CD4-positive, alpha-beta T cell treated with Interleukin-15 for 4 hours (primary cell): ENCODE results near the gene SIAH1.
A peak's percentile ranks its signal among the peaks of the same experiment; 100 is the strongest.
"Not testable (repeated sequence)": the region's sequence is repeated elsewhere in the genome, so short reads cannot be mapped to it uniquely, and the experiment has no call there.

Experiments
- DNase-seq: peaks from one replicate; pipeline ENCODE4 v3.0.0-alpha.2; 2020; ENCODE audit warnings: low spot score

The SIAH1 gene

GRCh38 chr16:48385253-48386150 is at the start of gene SIAH1:
Gene SIAH1 (minus strand): TSS chr16:48385413. CDS start chr16:48362428, 22,985 bp downstream.
- peak; percentile 88 for DNase-seq

GRCh38 chr16:48434653-48435317 is 49.6 kb upstream of the SIAH1 start:
- no peak for DNase-seq

GRCh38 chr16:48433850-48434530 is 48.8 kb upstream of the SIAH1 start:
- no peak for DNase-seq

- no peak for DNase-seq
Measured at GRCh38 chr16:48433116-48433849, 48.1 kb upstream of the SIAH1 start.

GRCh38 chr16:48432136-48432535 is 46.9 kb upstream of the SIAH1 start:
- DNase-seq, result no peak

GRCh38 chr16:48430890-48431289 is 45.7 kb upstream of the SIAH1 start:
- DNase-seq, result no peak

- DNase-seq, result no peak
Measured at GRCh38 chr16:48426244-48427141, 41.3 kb upstream of the SIAH1 start.

GRCh38 chr16:48422537-48422936 is 37.3 kb upstream of the SIAH1 start:
- no peak for DNase-seq

- no peak for DNase-seq
Measured at GRCh38 chr16:48421741-48422140, 36.5 kb upstream of the SIAH1 start.

- no peak for DNase-seq
Measured at GRCh38 chr16:48420437-48420836, 35.2 kb upstream of the SIAH1 start.

GRCh38 chr16:48416617-48417016 is 31.4 kb upstream of the SIAH1 start:
- not testable (repeated sequence) for DNase-seq

GRCh38 chr16:48413272-48413671 is 28.1 kb upstream of the SIAH1 start:
- DNase-seq, result no peak

GRCh38 chr16:48409839-48410632 is 24.8 kb upstream of the SIAH1 start:
- no peak for DNase-seq

- no peak for DNase-seq
Measured at GRCh38 chr16:48408688-48409087, 23.5 kb upstream of the SIAH1 start.

- no peak for DNase-seq
Measured at GRCh38 chr16:48405907-48406306, 20.7 kb upstream of the SIAH1 start.

- no peak for DNase-seq
Measured at GRCh38 chr16:48405153-48405552, 19.9 kb upstream of the SIAH1 start.

- DNase-seq, result not testable (repeated sequence)
Measured at GRCh38 chr16:48402547-48402946, 17.3 kb upstream of the SIAH1 start.

- no peak for DNase-seq
Measured at GRCh38 chr16:48395375-48395774, 10.2 kb upstream of the SIAH1 start.

- DNase-seq, result no peak
Measured at GRCh38 chr16:48394355-48394703, 9.1 kb upstream of the SIAH1 start.
